Measurements from ENCODE around the gene PITPNM3.

DNA sequence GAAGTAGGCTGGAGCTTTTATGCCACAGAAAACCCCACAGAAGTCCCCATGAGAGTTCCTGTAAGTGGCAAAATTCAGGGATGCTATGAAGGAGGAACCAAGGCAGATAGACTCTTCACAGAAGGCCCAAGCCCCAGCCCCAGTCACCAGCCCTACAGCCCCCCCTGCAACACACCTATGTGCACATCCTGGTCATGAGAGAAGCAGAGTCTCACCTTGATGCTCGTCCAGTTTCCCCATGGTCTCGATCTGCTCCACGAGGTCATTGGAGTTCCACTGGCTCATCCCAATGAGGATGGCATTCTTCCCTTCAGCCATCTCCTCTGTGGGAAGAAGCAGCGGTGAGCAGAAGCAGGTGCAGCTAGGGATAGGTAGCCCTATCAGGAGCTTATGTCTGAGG is 31.2 kb downstream of the PITPNM3 start:
- TF ChIP-seq, protein P1, sequence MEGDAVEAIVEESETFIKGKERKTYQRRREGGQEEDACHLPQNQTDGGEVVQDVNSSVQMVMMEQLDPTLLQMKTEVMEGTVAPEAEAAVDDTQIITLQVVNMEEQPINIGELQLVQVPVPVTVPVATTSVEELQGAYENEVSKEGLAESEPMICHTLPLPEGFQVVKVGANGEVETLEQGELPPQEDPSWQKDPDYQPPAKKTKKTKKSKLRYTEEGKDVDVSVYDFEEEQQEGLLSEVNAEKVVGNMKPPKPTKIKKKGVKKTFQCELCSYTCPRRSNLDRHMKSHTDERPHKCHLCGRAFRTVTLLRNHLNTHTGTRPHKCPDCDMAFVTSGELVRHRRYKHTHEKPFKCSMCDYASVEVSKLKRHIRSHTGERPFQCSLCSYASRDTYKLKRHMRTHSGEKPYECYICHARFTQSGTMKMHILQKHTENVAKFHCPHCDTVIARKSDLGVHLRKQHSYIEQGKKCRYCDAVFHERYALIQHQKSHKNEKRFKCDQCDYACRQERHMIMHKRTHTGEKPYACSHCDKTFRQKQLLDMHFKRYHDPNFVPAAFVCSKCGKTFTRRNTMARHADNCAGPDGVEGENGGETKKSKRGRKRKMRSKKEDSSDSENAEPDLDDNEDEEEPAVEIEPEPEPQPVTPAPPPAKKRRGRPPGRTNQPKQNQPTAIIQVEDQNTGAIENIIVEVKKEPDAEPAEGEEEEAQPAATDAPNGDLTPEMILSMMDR (conservative IDR thresholded peaks at IDR 0.05 in 1 of 2, IDR thresholded peaks at IDR 0.05 in 1 of 2; ENCODE audit: low read depth in 1 of 2, low read length in 2 of 2): no peak
- TF ChIP-seq EZH2 (IDR thresholded peaks at IDR 0.05; ENCODE audit: low read length, missing control alignments): no peak

All from fibroblast of lung (primary cell).